GM12878 (cell line): ENCODE results near the gene SEMA3A.

Experiments
- BRCA1 ChIP-seq: IDR thresholded peaks from 2 replicates; pipeline ENCODE4 v1.6.1; 2011; ENCODE audit warnings: low read depth, low read length, improper control_type of control experiment
- FOS ChIP-seq: IDR thresholded peaks from 3 replicates; pipeline ENCODE4 v1.6.1; 2011; ENCODE audit warnings: borderline replicate concordance; ENCODE audit not compliant: insufficient read length; ENCODE audit errors: extremely low read depth
- SIX5 ChIP-seq: IDR thresholded peaks from 2 replicates; pipeline ENCODE4 v1.6.1; 2011; ENCODE audit warnings: mild to moderate bottlenecking, low read depth, low read length, moderate library complexity; ENCODE audit not compliant: severe bottlenecking
- SREBF2 ChIP-seq: IDR thresholded peaks from 2 replicates; pipeline ENCODE4 v1.6.1; 2012; ENCODE audit warnings: mild to moderate bottlenecking, low read length
- TF ChIP-seq, protein P1 (sequence below), 3 experiments: IDR thresholded peaks in 2 of 3; conservative IDR thresholded peaks in 1 of 3; 2 replicates each; pipeline ENCODE4 v1.5.1; 2011; ENCODE audit warnings: low read depth in 3 of 3, low read length in 3 of 3, mild to moderate bottlenecking in 3 of 3, control low read depth in 2 of 3, moderate library complexity in 2 of 3, inconsistent platforms in 1 of 3, mixed read lengths in 1 of 3; ENCODE audit not compliant: control insufficient read depth in 2 of 3, insufficient read depth in 1 of 3; ENCODE audit errors: extremely low read depth in 1 of 3

DNA sequence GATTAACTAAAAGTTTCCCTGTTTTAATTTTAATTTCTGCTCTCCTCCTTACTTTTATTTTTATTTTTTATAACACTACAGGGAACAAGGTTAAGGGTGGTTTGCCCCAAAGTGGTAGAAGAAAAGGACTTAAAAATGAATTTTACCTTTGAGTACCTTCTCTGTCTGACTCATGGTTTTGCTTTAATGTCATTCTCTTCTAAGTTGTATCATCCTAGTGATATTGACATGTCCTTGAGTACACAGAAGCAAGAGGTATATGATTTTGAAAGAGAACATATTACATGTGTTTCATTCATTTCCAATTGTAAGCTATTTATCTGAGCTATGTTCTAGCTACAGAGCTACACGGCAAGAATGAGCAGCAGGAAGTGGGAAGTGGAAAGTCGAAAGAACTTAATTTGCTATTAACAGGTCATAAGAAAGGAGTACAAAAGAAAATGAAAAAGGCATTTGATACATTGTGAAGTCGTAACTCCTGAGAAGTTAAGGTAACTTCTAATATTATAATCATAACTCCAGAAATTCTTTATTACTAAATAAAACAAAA is 112.5 kb downstream of the SEMA3A start:
- TF ChIP-seq, protein P1, sequence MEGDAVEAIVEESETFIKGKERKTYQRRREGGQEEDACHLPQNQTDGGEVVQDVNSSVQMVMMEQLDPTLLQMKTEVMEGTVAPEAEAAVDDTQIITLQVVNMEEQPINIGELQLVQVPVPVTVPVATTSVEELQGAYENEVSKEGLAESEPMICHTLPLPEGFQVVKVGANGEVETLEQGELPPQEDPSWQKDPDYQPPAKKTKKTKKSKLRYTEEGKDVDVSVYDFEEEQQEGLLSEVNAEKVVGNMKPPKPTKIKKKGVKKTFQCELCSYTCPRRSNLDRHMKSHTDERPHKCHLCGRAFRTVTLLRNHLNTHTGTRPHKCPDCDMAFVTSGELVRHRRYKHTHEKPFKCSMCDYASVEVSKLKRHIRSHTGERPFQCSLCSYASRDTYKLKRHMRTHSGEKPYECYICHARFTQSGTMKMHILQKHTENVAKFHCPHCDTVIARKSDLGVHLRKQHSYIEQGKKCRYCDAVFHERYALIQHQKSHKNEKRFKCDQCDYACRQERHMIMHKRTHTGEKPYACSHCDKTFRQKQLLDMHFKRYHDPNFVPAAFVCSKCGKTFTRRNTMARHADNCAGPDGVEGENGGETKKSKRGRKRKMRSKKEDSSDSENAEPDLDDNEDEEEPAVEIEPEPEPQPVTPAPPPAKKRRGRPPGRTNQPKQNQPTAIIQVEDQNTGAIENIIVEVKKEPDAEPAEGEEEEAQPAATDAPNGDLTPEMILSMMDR (IDR thresholded peaks at IDR 0.05 in 2 of 3, conservative IDR thresholded peaks at IDR 0.05 in 1 of 3; ENCODE audit: control insufficient read depth in 2 of 3, extremely low read depth in 1 of 3, insufficient read depth in 1 of 3, low read depth in 3 of 3, low read length in 3 of 3), result no peak
- no peak for TF ChIP-seq BRCA1
- no peak for TF ChIP-seq SIX5
- TF ChIP-seq FOS, result no peak
- no peak for TF ChIP-seq SREBF2
